SK-N-SH treated with all-trans-retinoic acid at 6 μM for 48 hours (cell line): Measurements from ENCODE around the gene ZBTB7C.

Source experiments
- CSDC2 ChIP-seq: fragments of 250-450 bp; sonication (Bioruptor Pico); IDR thresholded peaks from 2 replicates; pipeline ENCODE4 v1.5.0; 2020; ENCODE audit warnings: mild to moderate bottlenecking, moderate library complexity
- ESRRG ChIP-seq: fragments of 250-450 bp; sonication (Bioruptor Pico); IDR thresholded peaks from 2 replicates; pipeline ENCODE4 v1.6.1; 2021; ENCODE audit warnings: mild to moderate bottlenecking
- PPARA ChIP-seq: fragments of 250-450 bp; sonication (Bioruptor Pico); IDR thresholded peaks from 2 replicates; pipeline ENCODE4 v1.5.0; 2020; ENCODE audit warnings: mild to moderate bottlenecking, borderline replicate concordance
- RARB ChIP-seq: fragments of 250-450 bp; sonication (Bioruptor Pico); IDR thresholded peaks from 2 replicates; pipeline ENCODE4 v1.8.0; 2021; ENCODE audit warnings: mild to moderate bottlenecking, moderate library complexity
- ZNF565 ChIP-seq: fragments of 450-650 bp; formaldehyde crosslinking; conservative IDR thresholded peaks from 2 replicates; pipeline ENCODE4 v1.5.0; 2020; ENCODE audit warnings: low read depth, mild to moderate bottlenecking, moderate library complexity
- ZNF8 ChIP-seq: fragments of 450-650 bp; formaldehyde crosslinking; IDR thresholded peaks from 2 replicates; pipeline ENCODE4 v1.5.0; 2020; ENCODE audit warnings: mild to moderate bottlenecking, moderate library complexity
- TF ChIP-seq, protein P1 (sequence below): fragments of 250-450 bp; sonication (Bioruptor Pico); IDR thresholded peaks from 2 replicates; pipeline ENCODE4 v1.5.1; 2020; ENCODE audit warnings: low read depth, mild to moderate bottlenecking, moderate library complexity
- TF ChIP-seq, protein P2 (sequence below): fragments of 250-450 bp; sonication (Bioruptor Pico); IDR thresholded peaks from 2 replicates; pipeline ENCODE4 v1.5.0; 2020; ENCODE audit warnings: mild to moderate bottlenecking, moderate library complexity

DNA sequence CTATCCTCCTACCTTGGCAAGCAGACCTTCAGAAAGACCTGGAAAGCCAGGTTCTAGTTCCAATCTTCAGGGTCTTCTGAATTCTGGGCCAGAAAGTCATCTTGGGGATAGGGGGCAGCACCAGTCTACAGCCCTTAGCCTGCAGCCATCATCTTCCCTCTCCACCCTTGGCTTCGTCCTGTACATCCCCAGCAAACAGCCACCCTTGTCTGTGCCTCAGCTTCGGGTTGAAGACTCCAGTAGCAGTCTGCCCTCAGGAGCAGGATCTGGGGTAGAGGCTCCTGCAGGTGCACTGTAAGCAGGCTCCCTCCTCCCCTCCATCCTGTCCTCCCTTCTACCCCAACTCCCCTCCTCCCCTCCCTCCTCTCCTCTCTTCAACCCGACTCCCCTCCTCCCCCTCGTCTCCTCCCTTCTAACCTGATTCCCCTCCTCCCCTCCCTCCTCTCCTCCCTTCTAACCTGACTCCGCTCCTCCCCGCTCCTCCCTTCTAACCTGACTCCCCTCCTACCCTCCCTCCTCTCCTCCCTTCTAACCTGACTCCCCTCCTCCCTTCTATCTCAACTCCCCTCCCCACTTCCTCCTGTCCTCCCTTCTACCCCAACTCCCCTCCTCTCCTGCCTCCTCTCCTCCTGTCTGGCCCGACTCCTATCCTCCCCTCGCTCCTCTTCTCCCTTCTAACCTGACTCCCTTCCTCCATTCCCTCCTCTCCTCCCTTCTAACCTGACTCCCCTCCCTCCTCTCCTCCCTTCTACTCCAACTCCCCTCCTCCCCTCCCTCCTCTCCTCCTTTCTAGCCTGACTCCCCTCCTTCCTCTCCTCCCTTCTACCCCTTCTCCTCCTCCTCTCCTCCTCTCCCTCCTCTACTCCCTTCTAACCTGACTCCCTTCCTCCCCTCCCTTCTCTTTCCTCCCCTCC, 388.6 kb downstream of the ZBTB7C start:
- TF ChIP-seq RARB (CRISPR knock-in tag): no peak
- TF ChIP-seq, protein P1, sequence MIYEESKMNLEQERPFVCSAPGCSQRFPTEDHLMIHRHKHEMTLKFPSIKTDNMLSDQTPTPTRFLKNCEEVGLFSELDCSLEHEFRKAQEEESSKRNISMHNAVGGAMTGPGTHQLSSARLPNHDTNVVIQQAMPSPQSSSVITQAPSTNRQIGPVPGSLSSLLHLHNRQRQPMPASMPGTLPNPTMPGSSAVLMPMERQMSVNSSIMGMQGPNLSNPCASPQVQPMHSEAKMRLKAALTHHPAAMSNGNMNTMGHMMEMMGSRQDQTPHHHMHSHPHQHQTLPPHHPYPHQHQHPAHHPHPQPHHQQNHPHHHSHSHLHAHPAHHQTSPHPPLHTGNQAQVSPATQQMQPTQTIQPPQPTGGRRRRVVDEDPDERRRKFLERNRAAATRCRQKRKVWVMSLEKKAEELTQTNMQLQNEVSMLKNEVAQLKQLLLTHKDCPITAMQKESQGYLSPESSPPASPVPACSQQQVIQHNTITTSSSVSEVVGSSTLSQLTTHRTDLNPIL: no peak
- TF ChIP-seq ESRRG (CRISPR knock-in tag): no peak
- TF ChIP-seq, protein P2, sequence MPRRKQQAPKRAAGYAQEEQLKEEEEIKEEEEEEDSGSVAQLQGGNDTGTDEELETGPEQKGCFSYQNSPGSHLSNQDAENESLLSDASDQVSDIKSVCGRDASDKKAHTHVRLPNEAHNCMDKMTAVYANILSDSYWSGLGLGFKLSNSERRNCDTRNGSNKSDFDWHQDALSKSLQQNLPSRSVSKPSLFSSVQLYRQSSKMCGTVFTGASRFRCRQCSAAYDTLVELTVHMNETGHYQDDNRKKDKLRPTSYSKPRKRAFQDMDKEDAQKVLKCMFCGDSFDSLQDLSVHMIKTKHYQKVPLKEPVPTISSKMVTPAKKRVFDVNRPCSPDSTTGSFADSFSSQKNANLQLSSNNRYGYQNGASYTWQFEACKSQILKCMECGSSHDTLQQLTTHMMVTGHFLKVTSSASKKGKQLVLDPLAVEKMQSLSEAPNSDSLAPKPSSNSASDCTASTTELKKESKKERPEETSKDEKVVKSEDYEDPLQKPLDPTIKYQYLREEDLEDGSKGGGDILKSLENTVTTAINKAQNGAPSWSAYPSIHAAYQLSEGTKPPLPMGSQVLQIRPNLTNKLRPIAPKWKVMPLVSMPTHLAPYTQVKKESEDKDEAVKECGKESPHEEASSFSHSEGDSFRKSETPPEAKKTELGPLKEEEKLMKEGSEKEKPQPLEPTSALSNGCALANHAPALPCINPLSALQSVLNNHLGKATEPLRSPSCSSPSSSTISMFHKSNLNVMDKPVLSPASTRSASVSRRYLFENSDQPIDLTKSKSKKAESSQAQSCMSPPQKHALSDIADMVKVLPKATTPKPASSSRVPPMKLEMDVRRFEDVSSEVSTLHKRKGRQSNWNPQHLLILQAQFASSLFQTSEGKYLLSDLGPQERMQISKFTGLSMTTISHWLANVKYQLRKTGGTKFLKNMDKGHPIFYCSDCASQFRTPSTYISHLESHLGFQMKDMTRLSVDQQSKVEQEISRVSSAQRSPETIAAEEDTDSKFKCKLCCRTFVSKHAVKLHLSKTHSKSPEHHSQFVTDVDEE (CRISPR knock-in tag): no peak
- no peak for TF ChIP-seq ZNF8 (CRISPR knock-in tag)
- TF ChIP-seq CSDC2: no peak
- TF ChIP-seq ZNF565 (CRISPR knock-in tag): no peak
- TF ChIP-seq PPARA (CRISPR knock-in tag): no peak
